MCF 10A (cell line): ENCODE data around the gene HECTD2. TPM values are rescaled to one million over a fixed set of nuclear protein-coding genes. Genes with fewer than 3 reads are reported as not detected.

Experiments used
- BruUV-seq: library from RNA; stranded (reverse); fragments of 400-500 nt; replicated peaks from 2 replicates; lab custom pipeline; 2021; lab: Mats Ljungman, UMichigan
- CTCF ChIA-PET: fragments of 300-600 bp; sonication (Branson Sonifier 250); formaldehyde crosslinking; extraction: SDS; loops from one replicate; lab custom pipeline; 2021; ENCODE audit warnings: antibody characterized with exemption, inconsistent platforms; lab: Yijun Ruan, JAX
- POLR2A ChIA-PET: fragments of 300-600, 350-650 bp; sonication (Branson Sonifier 250); formaldehyde crosslinking; extraction: SDS; loops from one replicate; lab custom pipeline; 2020; ENCODE audit warnings: antibody characterized with exemption, inconsistent platforms; lab: Yijun Ruan, JAX
- DNase-seq: peaks from one replicate; pipeline ENCODE4 v3.0.0-alpha.2; 2018; ENCODE audit not compliant: unreplicated experiment
- H3K27ac Mint-ChIP-seq: one replicate; pipeline ENCODE4 v1.8.0; 2022; ENCODE audit warnings: mild to moderate bottlenecking, low read depth, mixed read lengths; ENCODE audit not compliant: unreplicated experiment
- H3K27me3 Mint-ChIP-seq: one replicate; pipeline ENCODE4 v1.8.0; 2022; ENCODE audit warnings: mixed read lengths; ENCODE audit not compliant: insufficient read depth, unreplicated experiment
- H3K36me3 Mint-ChIP-seq: one replicate; pipeline ENCODE4 v1.8.0; 2022; ENCODE audit warnings: mild to moderate bottlenecking, moderate library complexity, mixed read lengths; ENCODE audit not compliant: insufficient read depth, unreplicated experiment
- H3K4me1 Mint-ChIP-seq: one replicate; pipeline ENCODE4 v1.8.0; 2022; ENCODE audit warnings: mixed read lengths; ENCODE audit not compliant: insufficient read depth, unreplicated experiment
- H3K4me3 Mint-ChIP-seq: one replicate; pipeline ENCODE4 v1.8.0; 2022; ENCODE audit warnings: mild to moderate bottlenecking, moderate library complexity, mixed read lengths; ENCODE audit not compliant: unreplicated experiment
- H3K9me3 Mint-ChIP-seq: one replicate; pipeline ENCODE4 v1.8.0; 2022; ENCODE audit warnings: mixed read lengths; ENCODE audit not compliant: unreplicated experiment
- intact Hi-C: fragments of 100-400 bp; cut with micrococcal nuclease; formaldehyde crosslinking; loops from 2 replicates; pipeline ENCODE4 v1.14.1; 2022
- total RNA-seq: library from RNA; stranded (reverse); gene quantifications from 2 replicates; pipeline ENCODE4 v1.2.3, GENCODE V29; 2022
- TF ChIP-seq, protein P1 (sequence below): fragments of 200-600 bp; IDR thresholded peaks from one replicate; pipeline ENCODE4 v1.8.0; 2022; ENCODE audit warnings: antibody characterized with exemption, mild to moderate bottlenecking; ENCODE audit not compliant: unreplicated experiment

HECTD2 gene
- total RNA-seq, 1 experiment from 2014 or later, result 5.9 TPM

GRCh38 chr10:91378061-91378460 is 32.1 kb upstream of the HECTD2 start:
- DNase-seq, result no peak
- H3K9me3 Mint-ChIP-seq, result peaks cover 16% of the 10 kb centered on the region
- no TSS peak for BruUV-seq
- ChIA-PET CTCF (interaction anchor here (0.6 to 5.7 kb wide), 5 partner anchors 10 to 530 kb away, joined by 3 to 38 read pairs (median 5); no protein-coding TSS in a partner anchor), POLR2A (interaction anchor here (0.7 to 1.2 kb wide), 3 partner anchors 29 to 127 kb away, joined by 3 to 4 read pairs (median 3); no protein-coding TSS in a partner anchor)
- H3K36me3 Mint-ChIP-seq, result no peaks in the 10 kb centered on the region
- H3K27ac Mint-ChIP-seq, result no peak overlapping the region
- H3K4me1 Mint-ChIP-seq, result no peaks in the 10 kb centered on the region
- intact Hi-C loops, result no loop called here
- no peaks in the 10 kb centered on the region for H3K27me3 Mint-ChIP-seq
- TF ChIP-seq, protein P1, sequence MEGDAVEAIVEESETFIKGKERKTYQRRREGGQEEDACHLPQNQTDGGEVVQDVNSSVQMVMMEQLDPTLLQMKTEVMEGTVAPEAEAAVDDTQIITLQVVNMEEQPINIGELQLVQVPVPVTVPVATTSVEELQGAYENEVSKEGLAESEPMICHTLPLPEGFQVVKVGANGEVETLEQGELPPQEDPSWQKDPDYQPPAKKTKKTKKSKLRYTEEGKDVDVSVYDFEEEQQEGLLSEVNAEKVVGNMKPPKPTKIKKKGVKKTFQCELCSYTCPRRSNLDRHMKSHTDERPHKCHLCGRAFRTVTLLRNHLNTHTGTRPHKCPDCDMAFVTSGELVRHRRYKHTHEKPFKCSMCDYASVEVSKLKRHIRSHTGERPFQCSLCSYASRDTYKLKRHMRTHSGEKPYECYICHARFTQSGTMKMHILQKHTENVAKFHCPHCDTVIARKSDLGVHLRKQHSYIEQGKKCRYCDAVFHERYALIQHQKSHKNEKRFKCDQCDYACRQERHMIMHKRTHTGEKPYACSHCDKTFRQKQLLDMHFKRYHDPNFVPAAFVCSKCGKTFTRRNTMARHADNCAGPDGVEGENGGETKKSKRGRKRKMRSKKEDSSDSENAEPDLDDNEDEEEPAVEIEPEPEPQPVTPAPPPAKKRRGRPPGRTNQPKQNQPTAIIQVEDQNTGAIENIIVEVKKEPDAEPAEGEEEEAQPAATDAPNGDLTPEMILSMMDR, result no peak
- H3K4me3 Mint-ChIP-seq, result no peak overlapping the region

- no TSS peak for BruUV-seq
- no peak overlapping the region for H3K4me3 Mint-ChIP-seq
- CTCF ChIA-PET, result interaction anchor here (1.6 to 5.7 kb wide), 2 partner anchors 10 to 83 kb away, joined by 8 to 38 read pairs; no protein-coding TSS in a partner anchor
- no peak overlapping the region for H3K27ac Mint-ChIP-seq
- DNase-seq, result no peak
- intact Hi-C loops, result no loop called here
- POLR2A ChIA-PET, result interaction anchor here (0.7 to 1.1 kb wide), 2 partner anchors 31 to 34 kb away, joined by 3 to 4 read pairs; no protein-coding TSS in a partner anchor
- peaks cover 11% of the 10 kb centered on the region for H3K27me3 Mint-ChIP-seq
- TF ChIP-seq, protein P1, result no peak
- no peaks in the 10 kb centered on the region for H3K36me3 Mint-ChIP-seq
- H3K9me3 Mint-ChIP-seq, result no peaks in the 10 kb centered on the region
- H3K4me1 Mint-ChIP-seq, result no peaks in the 10 kb centered on the region
Observed at GRCh38 chr10:91380873-91381256, 29.3 kb upstream of the HECTD2 start.

- Mint-ChIP-seq H3K4me3 (no peak overlapping the region), H3K4me1 (no peaks in the 10 kb centered on the region), H3K27me3 (peaks cover 16% of the 10 kb centered on the region), H3K9me3 (no peaks in the 10 kb centered on the region), H3K36me3 (peaks cover under 1% of the 10 kb centered on the region), H3K27ac (no peak overlapping the region)
- TF ChIP-seq, protein P1, result no peak
- no peak for DNase-seq
- intact Hi-C loops, result no loop called here
- BruUV-seq, result no TSS peak
- POLR2A ChIA-PET, result interaction anchor here (0.6 to 1.1 kb wide), 3 partner anchors 25 to 34 kb away, joined by 3 to 4 read pairs (median 3); no protein-coding TSS in a partner anchor
- CTCF ChIA-PET, result interaction anchor here (0.6 to 5.7 kb wide), 5 partner anchors 10 to 470 kb away, joined by 3 to 38 read pairs (median 5); no protein-coding TSS in a partner anchor
Observed at GRCh38 chr10:91381257-91381891, 28.8 kb upstream of the HECTD2 start.

DNA sequence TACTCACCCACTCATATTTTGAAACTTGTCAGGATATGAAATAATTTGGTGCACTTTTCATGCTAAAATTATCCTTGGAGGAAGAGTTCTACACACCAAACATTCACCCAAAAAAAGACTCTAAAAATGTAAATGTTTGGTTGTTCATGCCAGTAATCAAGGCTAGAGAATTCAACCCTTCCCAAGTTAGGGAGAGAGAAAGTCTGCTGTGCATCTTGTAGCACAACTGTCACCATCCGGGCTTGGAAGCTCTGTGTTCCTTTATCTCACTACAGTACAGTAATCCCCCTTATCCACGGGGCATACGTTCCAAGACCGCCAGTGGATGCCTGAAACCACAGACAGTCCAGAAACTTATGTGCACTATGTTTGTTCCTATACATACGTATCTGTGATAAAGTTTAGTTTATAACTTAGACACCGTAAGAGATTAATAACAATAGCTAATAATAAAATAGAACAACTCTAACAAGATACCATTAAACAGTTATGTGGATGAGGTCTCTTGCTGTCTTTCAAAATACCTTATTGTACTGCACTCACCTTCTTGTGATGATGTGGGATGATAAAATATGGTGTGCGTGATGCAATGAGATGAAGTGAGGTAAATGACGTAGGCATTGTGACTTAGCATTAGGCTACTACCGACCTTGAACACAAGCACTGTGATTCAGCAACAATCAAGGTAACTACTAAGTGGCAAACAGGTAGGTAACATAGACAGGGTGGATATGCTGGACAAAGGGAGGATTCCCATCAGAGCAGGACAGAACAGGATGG is 24.6 kb upstream of the HECTD2 start:
- intact Hi-C loops, result loop anchor here (5.0 kb wide), 2 partner anchors 88 to 307 kb away; no protein-coding TSS in a partner anchor
- peaks cover 43% of the 10 kb centered on the region for H3K27me3 Mint-ChIP-seq
- no peak for DNase-seq
- TF ChIP-seq, protein P1, result no peak
- no peaks in the 10 kb centered on the region for H3K9me3 Mint-ChIP-seq
- no peak overlapping the region for H3K4me3 Mint-ChIP-seq
- H3K4me1 Mint-ChIP-seq, result no peaks in the 10 kb centered on the region
- no TSS peak for BruUV-seq
- peaks cover 4% of the 10 kb centered on the region for H3K36me3 Mint-ChIP-seq
- H3K27ac Mint-ChIP-seq, result no peak overlapping the region
- ChIA-PET POLR2A (no interaction called here), CTCF (interaction anchor here (0.8 kb wide), 1 partner anchor 258 kb away, joined by 3 read pairs; no protein-coding TSS in a partner anchor)
